Ovary (tissue), 3 donors: ENCODE measurements around the gene PELI3.

Experiments
- POLR2A ChIP-seq: fragments of 450-650 bp; IDR thresholded peaks from one replicate; pipeline ENCODE4 v1.6.1; 2017; ENCODE audit warnings: antibody characterized with exemption, mild to moderate bottlenecking, moderate library complexity
- TF ChIP-seq, protein P1 (sequence below), 3 donors: fragments of 450-650 bp in 2 of 3; fragments of 200-600 bp in 1 of 3; IDR thresholded peaks; one replicate each; pipeline versions ENCODE4 v1.5.1 to v1.8.0; 2016 to 2022; ENCODE audit warnings: antibody characterized with exemption in 3 of 3, mild to moderate bottlenecking in 1 of 3
- donor health status: DM: no; HTN: no; CAD: no.

DNA sequence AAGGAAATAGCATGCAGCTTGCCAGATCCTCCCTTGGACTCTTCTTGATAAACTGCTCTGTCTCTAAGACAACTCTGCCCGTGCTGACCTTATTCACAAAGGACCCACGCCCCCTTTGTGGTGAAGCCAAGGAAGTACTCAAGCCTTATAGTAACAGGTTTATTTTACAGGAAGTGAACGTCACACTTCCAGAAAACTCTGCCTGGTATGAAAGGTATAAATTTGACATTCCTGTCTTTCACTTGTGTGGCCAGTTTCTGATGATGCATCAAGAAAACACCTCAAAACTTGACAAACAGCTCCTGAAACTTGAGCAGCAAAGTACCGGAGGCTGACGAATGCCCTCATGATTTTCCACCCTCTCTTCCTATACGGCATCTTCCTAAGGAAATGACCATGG lies 12.5 kb upstream of the PELI3 start:
- TF ChIP-seq, protein P1, sequence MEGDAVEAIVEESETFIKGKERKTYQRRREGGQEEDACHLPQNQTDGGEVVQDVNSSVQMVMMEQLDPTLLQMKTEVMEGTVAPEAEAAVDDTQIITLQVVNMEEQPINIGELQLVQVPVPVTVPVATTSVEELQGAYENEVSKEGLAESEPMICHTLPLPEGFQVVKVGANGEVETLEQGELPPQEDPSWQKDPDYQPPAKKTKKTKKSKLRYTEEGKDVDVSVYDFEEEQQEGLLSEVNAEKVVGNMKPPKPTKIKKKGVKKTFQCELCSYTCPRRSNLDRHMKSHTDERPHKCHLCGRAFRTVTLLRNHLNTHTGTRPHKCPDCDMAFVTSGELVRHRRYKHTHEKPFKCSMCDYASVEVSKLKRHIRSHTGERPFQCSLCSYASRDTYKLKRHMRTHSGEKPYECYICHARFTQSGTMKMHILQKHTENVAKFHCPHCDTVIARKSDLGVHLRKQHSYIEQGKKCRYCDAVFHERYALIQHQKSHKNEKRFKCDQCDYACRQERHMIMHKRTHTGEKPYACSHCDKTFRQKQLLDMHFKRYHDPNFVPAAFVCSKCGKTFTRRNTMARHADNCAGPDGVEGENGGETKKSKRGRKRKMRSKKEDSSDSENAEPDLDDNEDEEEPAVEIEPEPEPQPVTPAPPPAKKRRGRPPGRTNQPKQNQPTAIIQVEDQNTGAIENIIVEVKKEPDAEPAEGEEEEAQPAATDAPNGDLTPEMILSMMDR (IDR thresholded peaks at IDR 0.05): no peak
- TF ChIP-seq POLR2A: no peak
